ENCODE data around the gene RYR3. TPM values are rescaled to one million over a fixed set of nuclear protein-coding genes. Genes with fewer than 3 reads are reported as not detected.

The RYR3 gene
- polyA plus RNA-seq, 1 donor (not counting 4 experiments of a cell fraction or from before 2014, with no cell fraction given), result 0.04 TPM

DNA sequence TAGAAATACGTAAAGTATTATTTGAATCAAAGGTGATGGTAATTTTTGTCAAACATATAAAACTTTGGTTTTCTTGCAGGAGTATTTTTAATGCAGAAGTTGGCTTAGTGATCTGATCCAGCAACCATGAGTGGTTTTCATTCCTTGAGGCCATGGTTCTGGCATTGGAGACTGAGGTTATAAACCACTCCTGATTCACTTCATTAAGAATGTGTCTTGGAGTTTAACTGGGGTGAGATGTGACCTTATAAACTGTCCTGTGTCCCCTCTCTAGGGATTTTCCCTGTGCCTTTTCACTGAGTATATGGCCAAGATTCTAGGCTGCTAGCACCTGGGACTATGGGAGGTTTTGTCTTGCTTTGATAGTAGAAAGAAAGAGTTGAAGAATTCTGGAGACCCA is 94.3 kb downstream of the RYR3 start:
- TF ChIP-seq, protein P1, sequence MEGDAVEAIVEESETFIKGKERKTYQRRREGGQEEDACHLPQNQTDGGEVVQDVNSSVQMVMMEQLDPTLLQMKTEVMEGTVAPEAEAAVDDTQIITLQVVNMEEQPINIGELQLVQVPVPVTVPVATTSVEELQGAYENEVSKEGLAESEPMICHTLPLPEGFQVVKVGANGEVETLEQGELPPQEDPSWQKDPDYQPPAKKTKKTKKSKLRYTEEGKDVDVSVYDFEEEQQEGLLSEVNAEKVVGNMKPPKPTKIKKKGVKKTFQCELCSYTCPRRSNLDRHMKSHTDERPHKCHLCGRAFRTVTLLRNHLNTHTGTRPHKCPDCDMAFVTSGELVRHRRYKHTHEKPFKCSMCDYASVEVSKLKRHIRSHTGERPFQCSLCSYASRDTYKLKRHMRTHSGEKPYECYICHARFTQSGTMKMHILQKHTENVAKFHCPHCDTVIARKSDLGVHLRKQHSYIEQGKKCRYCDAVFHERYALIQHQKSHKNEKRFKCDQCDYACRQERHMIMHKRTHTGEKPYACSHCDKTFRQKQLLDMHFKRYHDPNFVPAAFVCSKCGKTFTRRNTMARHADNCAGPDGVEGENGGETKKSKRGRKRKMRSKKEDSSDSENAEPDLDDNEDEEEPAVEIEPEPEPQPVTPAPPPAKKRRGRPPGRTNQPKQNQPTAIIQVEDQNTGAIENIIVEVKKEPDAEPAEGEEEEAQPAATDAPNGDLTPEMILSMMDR (optimal IDR thresholded peaks at IDR 0.05 in 1 of 3, IDR thresholded peaks at IDR 0.05 in 1 of 3, conservative IDR thresholded peaks at IDR 0.05 in 1 of 3; ENCODE audit: extremely low read depth in 1 of 3, insufficient read depth in 2 of 3, low read length in 3 of 3), result no peak
- Histone ChIP-seq H3K9me3 (ENCODE audit: control insufficient read depth, low read depth, low read length) (no peaks in the 10 kb centered on the region), H4K20me1 (ENCODE audit: control insufficient read depth, extremely low read depth, insufficient read depth, low read length) (no peaks in the 10 kb centered on the region), H3K9ac (ENCODE audit: control insufficient read depth, extremely low read depth, insufficient read depth, low read length) (no peak overlapping the region), H3K9me1 (ENCODE audit: control insufficient read depth, extremely low read depth, insufficient read depth, low read length) (no peaks in the 10 kb centered on the region), H3K79me2 (ENCODE audit: control insufficient read depth, insufficient read depth, low read length) (no peaks in the 10 kb centered on the region), H2AFZ (ENCODE audit: control insufficient read depth, low read length) (no peak overlapping the region), H3K4me1 (ENCODE audit: control insufficient read depth, extremely low read depth, insufficient read depth, low read length) (no peaks in the 10 kb centered on the region), H3K27me3 (ENCODE audit: control insufficient read depth, extremely low read depth, insufficient read depth, low read length) (no peaks in the 10 kb centered on the region), H3K4me3 (ENCODE audit: control insufficient read depth in 2 of 3, extremely low read depth in 1 of 3, insufficient read depth in 2 of 3, low read depth in 1 of 3, low read length in 3 of 3) (no peak overlapping the region), H3K36me3 (ENCODE audit: control insufficient read depth in 2 of 2, extremely low read depth in 1 of 2, insufficient read depth in 2 of 2, low read length in 2 of 2) (no peaks in the 10 kb centered on the region), H3K27ac (ENCODE audit: control insufficient read depth, insufficient read depth, low read length) (no peak overlapping the region), H3K4me2 (ENCODE audit: control insufficient read depth, extremely low read depth, insufficient read depth, low read depth, low read length) (no peak overlapping the region)
- dilution Hi-C loops (cut with MboI; ENCODE audit: extremely low pct_ligation_motif_present, low sequenced_read_pairs), result no loop called here
- DNase-seq (ENCODE audit: low read depth, low spot score) (no peak), FAIRE-seq (no peak)

DNA sequence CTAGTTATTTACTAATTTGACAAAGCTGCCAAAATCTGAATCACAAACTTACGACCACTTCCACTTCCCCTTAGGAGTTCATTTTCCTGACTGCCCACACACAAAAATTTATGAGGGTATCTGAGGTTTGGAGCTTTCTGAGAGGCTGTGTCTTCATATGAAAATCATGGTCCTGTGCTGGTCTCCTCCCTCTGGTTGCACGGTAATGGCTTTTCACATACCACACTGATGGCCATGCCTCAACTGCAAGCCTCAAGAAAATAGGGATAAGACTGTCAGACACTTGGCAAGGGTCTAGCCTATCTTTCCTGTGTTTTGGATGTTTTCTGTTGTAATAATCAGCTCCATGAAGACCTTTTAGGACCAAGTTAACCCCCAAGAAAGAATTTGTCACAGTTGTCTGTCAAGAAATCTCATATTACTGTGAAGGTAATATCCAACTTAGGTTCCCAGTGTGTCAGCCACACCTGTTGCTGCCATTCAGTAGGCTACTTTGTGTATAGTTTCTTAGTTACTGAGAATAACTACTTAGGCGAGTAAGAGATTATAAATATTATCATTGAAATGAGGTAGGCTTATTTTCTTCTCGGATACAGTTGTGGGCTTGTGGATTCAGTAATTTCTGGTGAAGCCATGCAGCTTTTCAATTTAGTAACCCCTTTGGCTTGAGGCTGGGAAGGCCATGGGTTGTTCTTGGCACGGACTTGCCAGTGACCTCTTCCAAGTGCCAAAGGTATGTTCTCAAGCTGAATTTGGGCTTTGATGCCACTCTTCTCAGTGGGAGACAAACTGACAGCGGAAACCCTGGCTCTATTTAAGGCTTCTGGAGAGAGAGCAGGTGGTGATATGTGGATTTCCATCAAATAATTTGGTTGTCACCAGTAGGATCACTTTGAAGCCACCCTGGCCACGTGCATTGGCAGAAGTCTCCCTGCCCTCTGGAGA is 101.1 kb downstream of the RYR3 start:
- dilution Hi-C loops (cut with MboI; ENCODE audit: extremely low pct_ligation_motif_present, low sequenced_read_pairs), result no loop called here
- no peaks in the 10 kb centered on the region for H3K9me1 ChIP-seq (ENCODE audit: control insufficient read depth, extremely low read depth, insufficient read depth, low read length)
- DNase-seq (ENCODE audit: low read depth, low spot score) (no peak), FAIRE-seq (no peak)
- TF ChIP-seq EZH2 (IDR thresholded peaks at IDR 0.05; ENCODE audit: low read length), result no peak
- TF ChIP-seq, protein P1 (optimal IDR thresholded peaks at IDR 0.05 in 1 of 3, IDR thresholded peaks at IDR 0.05 in 1 of 3, conservative IDR thresholded peaks at IDR 0.05 in 1 of 3; ENCODE audit: extremely low read depth in 1 of 3, insufficient read depth in 2 of 3, low read length in 3 of 3), result no peak
- no peak overlapping the region for H3K9ac ChIP-seq (ENCODE audit: control insufficient read depth, extremely low read depth, insufficient read depth, low read length)
- peaks cover 9% of the 10 kb centered on the region for H3K4me1 ChIP-seq (ENCODE audit: control insufficient read depth, extremely low read depth, insufficient read depth, low read length)
- no peaks in the 10 kb centered on the region for H3K9me3 ChIP-seq (ENCODE audit: control insufficient read depth, low read depth, low read length)
- H3K36me3 ChIP-seq (ENCODE audit: control insufficient read depth in 2 of 2, extremely low read depth in 1 of 2, insufficient read depth in 2 of 2, low read length in 2 of 2), result no peaks in the 10 kb centered on the region
- H3K4me3 ChIP-seq (ENCODE audit: control insufficient read depth in 2 of 3, extremely low read depth in 1 of 3, insufficient read depth in 2 of 3, low read depth in 1 of 3, low read length in 3 of 3), result no peak overlapping the region
- H4K20me1 ChIP-seq (ENCODE audit: control insufficient read depth, extremely low read depth, insufficient read depth, low read length), result no peaks in the 10 kb centered on the region
- no peak overlapping the region for H2AFZ ChIP-seq (ENCODE audit: control insufficient read depth, low read length)
- no peaks in the 10 kb centered on the region for H3K27me3 ChIP-seq (ENCODE audit: control insufficient read depth, extremely low read depth, insufficient read depth, low read length)
- no peak overlapping the region for H3K27ac ChIP-seq (ENCODE audit: control insufficient read depth, insufficient read depth, low read length)
- no peaks in the 10 kb centered on the region for H3K79me2 ChIP-seq (ENCODE audit: control insufficient read depth, insufficient read depth, low read length)
- no peak overlapping the region for H3K4me2 ChIP-seq (ENCODE audit: control insufficient read depth, extremely low read depth, insufficient read depth, low read depth, low read length)
